Endothelial cell of umbilical vein (primary cell): ENCODE results near the gene THEM4.

Source experiments
- EZH2 ChIP-seq: IDR thresholded peaks from 2 replicates; pipeline ENCODE4 v1.6.1; 2012; ENCODE audit warnings: borderline replicate concordance, low read depth, mild to moderate bottlenecking, moderate library complexity, low read length, inconsistent platforms; ENCODE audit not compliant: severe bottlenecking
- GATA2 ChIP-seq: IDR thresholded peaks from 2 replicates; pipeline ENCODE4 v1.7.0; 2011; ENCODE audit warnings: low read depth, mild to moderate bottlenecking, moderate library complexity, mixed read lengths, low read length; ENCODE audit not compliant: insufficient read length, insufficient read depth
- POLR2A ChIP-seq: IDR thresholded peaks from 2 replicates; pipeline ENCODE4 v1.6.1; 2012; ENCODE audit warnings: low read depth, mild to moderate bottlenecking, control low read depth, low read length
- POLR2AphosphoS5 ChIP-seq: IDR thresholded peaks from 2 replicates; pipeline ENCODE4 v1.6.1; 2012; ENCODE audit warnings: low read depth, mild to moderate bottlenecking, control low read depth, low read length, moderate library complexity; ENCODE audit not compliant: insufficient read depth
- TF ChIP-seq, protein P1 (sequence below), 2 donors: IDR thresholded peaks; 1 replicate in 1 of 2; 2 replicates in 1 of 2; pipeline ENCODE4 v1.5.1; 2011; ENCODE audit warnings: low read length in 2 of 2, mild to moderate bottlenecking in 2 of 2, moderate library complexity in 2 of 2, control low read depth in 1 of 2, inconsistent platforms in 1 of 2, low read depth in 1 of 2; ENCODE audit not compliant: insufficient read depth in 1 of 2; ENCODE audit errors: extremely low read depth in 1 of 2
- TF ChIP-seq, protein P2 (sequence below): IDR thresholded peaks from 2 replicates; pipeline ENCODE4 v1.6.1; 2011; ENCODE audit not compliant: insufficient read depth, insufficient read length

DNA sequence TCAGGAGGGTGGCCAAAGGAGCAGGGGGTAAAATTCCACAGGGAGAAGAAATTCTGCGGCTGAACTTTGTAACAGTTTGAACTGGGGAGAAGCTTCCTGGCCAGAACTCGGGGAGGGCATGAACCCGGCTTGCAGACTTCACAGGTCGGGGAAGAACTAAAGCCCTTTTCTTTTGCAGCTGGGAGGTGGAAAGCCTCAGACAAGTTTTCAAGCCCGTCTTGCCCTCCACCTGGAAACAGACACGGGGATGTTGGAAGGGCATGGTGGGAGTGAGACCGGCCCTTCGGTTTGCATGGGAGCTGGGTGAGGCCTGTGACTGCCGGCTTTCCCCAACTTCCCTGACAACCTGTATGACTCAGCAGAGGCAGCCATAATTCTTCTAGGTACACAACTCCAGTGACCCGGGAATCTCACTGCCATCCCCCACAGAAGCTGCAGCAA lies 11.3 kb downstream of the THEM4 start:
- TF ChIP-seq, protein P1, sequence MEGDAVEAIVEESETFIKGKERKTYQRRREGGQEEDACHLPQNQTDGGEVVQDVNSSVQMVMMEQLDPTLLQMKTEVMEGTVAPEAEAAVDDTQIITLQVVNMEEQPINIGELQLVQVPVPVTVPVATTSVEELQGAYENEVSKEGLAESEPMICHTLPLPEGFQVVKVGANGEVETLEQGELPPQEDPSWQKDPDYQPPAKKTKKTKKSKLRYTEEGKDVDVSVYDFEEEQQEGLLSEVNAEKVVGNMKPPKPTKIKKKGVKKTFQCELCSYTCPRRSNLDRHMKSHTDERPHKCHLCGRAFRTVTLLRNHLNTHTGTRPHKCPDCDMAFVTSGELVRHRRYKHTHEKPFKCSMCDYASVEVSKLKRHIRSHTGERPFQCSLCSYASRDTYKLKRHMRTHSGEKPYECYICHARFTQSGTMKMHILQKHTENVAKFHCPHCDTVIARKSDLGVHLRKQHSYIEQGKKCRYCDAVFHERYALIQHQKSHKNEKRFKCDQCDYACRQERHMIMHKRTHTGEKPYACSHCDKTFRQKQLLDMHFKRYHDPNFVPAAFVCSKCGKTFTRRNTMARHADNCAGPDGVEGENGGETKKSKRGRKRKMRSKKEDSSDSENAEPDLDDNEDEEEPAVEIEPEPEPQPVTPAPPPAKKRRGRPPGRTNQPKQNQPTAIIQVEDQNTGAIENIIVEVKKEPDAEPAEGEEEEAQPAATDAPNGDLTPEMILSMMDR (IDR thresholded peaks at IDR 0.05; ENCODE audit: extremely low read depth in 1 of 2, insufficient read depth in 1 of 2, low read depth in 1 of 2, low read length in 2 of 2) = no peak
- TF ChIP-seq POLR2A (no peak), EZH2 (no peak), GATA2 (no peak), POLR2AphosphoS5 (no peak)
- TF ChIP-seq, protein P2, sequence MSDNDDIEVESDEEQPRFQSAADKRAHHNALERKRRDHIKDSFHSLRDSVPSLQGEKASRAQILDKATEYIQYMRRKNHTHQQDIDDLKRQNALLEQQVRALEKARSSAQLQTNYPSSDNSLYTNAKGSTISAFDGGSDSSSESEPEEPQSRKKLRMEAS = no peak
